NCI-H146 treated with DMSO at 0.1 percent for 48 hours (cell line): ENCODE data around the gene ST3GAL2.
"Not testable (repeated sequence)": the region's sequence is repeated elsewhere in the genome, so short reads cannot be mapped to it uniquely, and the experiment has no call there.

Experiments
- DNase-seq: peaks from one replicate; lab custom pipeline; 2025; ENCODE audit not compliant: unreplicated experiment; lab: John Stamatoyannopoulos, UW

The ST3GAL2 gene

DNA sequence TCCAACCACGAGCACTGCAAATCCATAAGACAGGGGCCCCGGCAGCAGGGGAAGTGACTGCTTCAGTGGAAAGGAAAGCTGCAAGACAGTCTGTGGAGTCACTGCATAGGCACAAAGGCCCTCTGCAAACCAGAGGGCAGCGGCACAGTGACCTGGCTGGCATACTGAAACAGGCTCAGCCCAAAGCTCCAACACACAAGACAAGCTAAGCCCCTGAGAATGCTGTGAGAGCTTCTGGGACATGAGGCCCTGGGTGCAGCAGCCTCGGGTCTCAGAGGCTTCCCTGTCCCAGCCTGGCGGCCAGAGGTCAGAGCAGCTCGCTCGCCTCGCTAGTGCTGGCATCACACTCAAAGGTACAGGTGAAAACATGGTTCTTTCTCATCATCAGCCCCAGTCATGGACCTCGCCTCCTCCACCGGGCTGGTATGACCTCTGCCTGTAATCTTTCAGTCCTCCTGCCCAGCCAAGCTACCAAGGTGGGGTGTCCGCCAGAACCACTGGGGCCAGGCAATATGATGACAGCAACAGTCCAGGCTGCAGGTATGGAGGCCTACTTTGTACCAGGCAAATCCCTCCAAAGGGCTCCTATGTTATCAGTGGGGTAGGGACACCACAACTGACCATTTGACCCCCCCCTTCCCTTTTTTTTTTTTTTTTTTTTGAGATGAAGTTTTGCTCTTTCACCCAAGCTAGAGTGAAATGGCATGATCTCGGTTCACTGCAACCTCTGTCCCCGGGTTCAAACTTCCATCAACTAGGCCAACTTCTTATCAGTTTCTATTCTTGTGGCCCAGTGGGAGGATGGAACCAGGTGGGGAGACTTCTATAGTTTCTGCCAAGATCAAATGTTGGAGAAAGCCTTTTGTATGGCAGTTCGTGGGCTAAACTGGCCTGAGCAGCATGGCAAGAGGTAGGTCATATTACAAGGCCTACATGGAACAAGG is 19.2 kb downstream of the ST3GAL2 start:
- no peak for DNase-seq

DNA sequence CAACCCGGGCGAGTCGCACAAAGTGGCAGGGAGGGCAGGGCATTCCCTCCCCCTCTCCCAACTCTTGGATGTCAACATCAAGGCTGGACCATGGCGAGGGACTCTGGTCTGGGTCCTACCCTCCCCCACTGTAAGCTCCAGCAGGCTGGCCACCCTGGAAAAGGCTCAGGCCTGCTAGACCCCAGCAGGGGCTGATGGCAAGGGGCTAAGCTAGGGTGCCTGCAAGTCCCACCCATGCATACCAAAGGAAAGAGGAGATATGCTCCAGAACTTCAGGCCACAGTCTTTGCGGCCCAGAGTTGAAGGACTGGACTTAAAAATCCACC is 19.9 kb downstream of the ST3GAL2 start:
- DNase-seq: no peak

DNA sequence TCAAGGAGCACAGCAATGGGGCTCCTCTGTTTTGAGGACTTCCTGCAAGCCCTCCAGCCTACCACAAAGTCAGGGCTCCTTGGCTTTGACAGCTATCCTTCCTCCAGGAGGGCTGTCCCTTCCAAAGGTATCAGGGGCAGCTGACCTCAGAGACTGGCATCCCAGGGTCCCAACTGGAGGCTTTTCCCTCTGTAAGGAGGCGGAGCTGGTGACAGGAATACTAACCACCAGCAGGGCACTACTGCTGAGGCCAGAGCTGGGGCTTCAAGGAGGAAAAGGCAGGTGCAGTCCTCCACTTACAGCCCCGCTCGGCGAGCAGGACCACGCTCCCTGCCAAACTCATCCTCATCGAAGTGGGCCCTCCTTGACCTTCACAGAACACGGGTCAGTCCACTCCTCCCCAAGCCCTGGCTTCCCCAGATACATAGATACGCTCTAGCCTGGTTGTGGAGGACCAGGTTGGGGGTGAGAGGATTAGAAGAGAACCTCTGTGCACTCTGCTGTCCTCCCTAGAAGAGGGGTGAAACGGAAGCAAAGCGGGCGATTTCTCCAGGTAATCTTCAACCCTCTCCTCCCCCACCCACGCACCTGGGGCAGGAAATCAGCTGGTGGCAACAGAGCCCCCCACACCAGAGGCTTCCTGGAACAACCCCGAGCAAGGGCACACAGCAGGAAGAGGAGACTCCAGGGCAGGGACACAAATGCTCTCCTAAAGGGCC is 20.5 kb downstream of the ST3GAL2 start:
- no peak for DNase-seq

DNA sequence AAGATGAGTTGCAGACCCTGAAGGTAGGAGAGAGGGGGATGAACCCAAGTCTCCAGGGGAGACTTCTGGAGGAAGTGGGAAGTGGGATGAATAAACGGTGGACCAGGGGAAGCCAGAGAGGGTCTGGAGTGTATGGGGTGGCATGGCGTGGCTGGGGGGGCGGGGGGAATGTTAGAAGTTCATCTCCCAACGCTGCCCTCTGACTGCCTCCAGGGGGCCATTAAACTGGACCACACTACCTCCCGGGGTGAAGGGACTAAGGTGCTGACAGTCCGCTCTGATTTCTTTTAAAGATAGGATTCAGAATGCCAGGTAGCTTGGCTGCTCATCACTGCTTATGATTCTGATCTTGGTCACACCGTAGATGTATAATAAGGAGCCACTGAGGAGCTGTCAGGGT is 21.2 kb downstream of the ST3GAL2 start:
- no peak for DNase-seq

DNA sequence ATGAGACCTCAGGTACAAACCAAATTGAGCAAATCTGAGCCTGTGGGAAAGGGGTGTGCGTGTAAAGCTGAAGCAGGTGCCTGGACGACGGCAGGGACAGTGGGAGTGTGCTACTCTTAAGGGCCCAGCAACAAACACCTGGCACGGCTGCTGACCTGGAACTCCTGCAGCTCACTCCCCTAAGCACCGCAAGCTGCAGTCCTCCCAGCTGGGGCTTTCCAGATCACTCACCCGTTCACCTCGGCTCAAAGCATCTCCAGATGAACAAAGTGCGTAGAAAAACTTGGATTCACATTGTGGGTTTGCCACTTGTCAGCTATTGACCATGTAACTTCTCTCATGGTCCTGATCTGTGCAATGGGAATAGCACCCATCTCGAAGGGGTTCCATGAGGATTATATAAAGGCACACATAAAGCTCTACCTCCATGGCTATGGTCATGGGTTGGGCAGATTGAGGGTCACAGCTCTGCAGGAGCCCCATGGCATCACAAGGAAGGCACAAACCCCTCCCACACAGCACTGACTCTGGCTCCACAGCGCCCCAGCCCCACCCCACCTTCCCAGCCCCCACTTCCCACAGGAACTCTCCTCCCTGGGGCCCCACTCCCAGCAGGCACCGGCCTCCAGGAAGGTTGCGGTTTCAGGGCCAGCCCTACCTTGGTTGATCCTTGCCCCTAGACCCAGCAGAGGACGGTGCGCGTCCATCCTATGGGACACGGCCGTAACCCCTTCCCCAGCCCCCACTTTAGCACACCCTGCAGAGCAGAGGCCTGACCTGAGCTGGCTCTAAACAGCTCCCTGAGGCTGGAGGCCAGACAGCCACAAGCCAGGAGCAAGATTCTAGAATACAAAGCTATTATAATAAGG is 21.9 kb downstream of the ST3GAL2 start:
- DNase-seq: no peak

DNA sequence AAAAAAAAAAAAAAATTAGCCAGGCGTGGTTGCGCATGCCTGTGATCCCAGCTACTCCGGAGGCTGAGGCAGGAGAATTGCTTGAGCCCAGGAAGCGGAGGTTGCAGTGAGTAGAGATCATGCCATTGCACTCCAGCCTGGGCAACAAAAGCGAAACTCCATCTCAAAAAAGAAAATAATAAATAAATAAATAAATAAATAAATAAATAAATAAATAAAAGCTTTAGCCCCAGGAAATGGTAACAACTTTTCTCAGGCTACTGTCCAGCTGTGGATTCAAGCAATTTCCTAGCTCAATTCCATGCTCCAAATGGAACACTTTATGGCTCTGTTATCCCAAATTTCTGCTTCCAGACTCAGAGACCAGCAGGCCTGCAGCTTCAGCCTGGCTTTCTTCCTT is 25.3 kb downstream of the ST3GAL2 start:
- DNase-seq: not testable (repeated sequence)

DNA sequence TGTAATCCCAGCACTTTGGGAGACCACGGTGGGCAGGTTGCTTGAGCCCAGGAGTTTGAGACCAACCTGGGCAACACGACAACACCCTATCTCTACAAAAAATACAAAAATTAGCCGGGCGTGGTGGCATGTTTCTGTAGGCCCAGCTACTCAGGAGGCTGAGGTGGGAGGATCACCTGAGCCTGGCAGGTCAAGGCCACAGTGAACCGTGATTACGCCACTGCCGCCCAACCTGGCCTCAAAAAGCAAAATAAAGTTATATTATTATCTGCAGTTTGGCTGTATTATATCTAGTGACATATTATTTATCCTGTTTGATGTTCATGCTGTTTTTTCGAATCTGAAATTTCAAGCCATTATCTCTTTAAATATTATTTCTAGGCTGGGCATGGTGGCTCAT is 26.5 kb downstream of the ST3GAL2 start:
- DNase-seq: no peak

DNA sequence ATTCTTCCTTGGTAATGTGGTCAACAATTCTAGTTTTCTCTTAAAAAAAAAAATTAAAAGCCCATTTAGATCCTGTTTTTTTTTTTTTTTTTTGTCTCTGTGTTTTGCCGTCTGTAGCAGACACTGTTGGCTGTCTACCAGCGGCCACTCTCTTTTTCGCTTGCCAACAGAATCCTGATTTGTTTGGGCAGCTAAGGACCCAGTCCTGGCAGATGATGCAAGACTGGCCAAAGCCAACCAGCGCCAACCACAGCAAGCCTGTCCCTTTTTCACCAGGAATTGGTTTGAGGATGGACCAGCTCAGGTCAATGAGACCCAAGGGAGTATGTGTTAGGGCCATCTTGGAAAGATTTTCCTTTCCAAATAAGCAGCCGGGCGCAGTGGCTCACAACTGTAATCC is 28.2 kb downstream of the ST3GAL2 start:
- no peak for DNase-seq

DNA sequence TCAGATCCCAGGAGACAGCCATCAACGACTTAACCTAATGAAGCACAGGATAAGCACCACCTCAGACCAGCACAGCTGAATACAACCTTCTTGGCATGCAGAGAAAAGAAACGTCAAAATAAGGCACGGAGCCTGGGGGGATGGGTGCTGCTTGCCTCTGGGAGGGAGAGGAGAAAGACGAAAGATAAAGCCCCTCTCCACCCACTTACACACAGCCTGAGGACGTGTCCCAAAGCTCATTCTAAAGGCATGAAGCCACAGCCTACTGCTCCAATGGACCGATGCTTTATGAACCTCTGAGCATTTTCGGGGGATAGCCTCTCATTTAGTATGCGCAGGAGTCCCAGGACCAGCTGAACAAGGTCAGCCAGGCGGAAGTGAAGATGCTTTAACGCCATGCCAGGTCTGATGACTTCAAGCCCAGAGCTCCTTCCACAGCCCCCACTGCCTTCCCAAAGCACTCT is 31.1 kb downstream of the ST3GAL2 start:
- DNase-seq: no peak

DNA sequence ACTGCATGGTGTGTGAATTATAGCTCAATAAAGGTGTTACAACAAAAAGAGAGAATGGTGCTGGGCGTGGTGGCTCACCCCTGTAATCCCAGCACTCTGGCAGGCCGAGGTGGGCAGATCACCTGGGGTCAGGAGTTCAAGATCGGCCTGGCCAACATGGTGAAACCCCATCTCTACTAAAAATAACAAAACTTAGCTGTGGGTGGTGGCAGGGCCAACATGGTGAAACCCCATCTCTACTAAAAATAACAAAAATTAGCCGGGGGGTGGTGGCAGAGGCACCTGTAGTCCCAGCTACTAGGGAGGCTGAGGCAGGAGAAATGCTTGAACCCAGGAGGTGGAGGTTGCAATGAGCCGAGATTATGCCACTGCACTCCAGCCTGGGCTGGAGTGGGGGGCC is 32.8 kb downstream of the ST3GAL2 start:
- not testable (repeated sequence) for DNase-seq

DNA sequence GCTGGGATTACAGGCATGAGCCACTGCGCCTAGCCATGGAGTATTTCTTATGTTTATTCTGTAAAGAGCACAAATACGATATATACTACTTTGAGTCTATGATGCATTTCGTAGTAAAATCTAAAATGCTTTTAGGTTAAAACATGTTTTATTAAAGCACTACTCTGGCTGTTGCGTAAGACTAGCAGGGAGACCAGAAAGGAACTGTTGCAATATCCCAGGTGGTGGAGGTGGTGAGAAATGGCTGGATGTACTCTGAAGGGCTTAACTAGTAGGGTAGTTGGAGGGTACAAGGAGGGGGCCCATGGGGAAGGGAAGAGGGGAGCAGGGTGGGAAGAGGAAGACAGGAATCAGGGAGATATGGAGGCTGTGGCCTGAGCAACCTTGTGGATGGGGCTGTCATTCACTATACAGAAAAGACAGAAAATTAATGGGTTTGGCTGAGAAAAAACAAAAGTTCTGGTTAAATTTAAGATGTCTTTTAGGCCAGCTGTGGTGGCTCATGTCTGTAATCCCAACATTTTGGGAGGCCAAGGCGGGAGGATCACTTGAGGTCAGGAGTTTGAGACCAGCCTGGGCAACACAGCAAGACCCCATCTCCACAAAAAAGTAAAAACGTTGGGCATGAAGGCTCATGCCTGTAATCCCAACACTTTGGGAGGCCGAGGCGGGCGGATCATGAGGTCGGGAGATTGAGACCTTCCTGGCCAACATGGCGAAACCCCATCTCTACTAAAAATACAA is 35.8 kb downstream of the ST3GAL2 start:
- DNase-seq: no peak

DNA sequence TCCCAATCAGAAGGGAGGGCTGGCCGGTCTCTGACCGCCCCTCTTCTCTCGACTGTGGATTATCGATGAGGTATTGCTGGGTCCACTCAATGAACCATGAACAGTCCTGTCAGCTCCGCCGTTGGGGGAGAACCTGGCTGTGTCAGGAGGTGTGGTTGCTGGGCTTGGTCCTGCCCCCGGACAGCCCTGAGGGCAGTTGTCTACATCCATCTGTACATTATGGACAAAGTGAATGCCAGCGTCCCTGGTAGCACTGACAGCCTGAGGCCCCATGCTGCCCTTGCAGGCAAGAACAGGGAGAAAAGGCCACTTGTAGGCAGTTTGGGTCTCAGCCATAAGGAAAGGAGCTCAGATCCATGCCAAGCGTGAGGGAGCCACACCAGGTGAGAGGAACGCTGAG is 38.9 kb downstream of the ST3GAL2 start:
- no peak for DNase-seq

DNA sequence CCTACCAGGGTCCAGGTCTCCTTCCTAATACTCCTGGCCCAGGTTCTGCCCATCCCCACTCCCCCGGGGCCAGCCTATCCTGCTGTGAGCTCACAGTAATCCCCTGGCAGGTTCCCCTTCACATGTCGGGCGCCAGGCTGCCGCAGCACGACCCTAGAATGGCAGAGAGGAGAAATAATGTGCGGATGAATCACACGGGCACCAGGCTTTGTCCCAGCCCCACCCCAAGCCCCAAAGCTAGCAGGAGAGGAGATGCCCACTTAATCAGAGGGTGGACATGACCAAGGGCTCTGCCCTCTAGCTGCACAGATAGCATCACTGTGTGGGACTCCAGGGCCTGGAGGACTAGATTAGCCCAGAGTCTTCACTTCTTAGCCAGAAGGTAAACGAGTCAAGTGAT is 39.5 kb downstream of the ST3GAL2 start:
- no peak for DNase-seq

DNA sequence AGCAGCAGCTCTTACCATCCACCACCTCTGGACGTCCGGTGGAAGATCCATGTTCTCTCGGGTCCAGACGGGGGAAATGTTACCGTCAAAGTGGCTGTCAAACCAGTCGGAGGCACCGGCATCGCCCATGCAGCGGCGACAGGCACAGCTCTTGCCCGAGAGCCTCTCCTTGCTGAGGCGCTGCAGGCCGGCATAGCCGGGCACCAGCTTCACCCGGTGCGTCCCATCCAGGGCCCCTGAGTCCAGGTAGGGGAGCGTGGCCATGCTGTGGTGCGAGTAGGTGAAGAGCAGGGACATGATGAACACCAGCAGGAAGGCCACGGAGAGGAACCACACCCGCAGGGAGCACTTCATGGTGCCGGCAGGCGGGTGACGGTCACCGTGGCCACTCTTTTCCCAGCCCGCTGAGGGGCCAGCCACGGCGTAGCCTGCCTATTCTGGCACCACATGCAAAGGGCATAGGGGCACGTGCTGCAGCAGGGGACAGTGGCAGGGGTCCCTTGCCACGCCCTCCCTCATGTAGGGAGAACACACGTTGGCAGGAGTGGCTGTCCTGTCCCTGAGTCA is 40.6 kb downstream of the ST3GAL2 start:
- DNase-seq: no peak

DNA sequence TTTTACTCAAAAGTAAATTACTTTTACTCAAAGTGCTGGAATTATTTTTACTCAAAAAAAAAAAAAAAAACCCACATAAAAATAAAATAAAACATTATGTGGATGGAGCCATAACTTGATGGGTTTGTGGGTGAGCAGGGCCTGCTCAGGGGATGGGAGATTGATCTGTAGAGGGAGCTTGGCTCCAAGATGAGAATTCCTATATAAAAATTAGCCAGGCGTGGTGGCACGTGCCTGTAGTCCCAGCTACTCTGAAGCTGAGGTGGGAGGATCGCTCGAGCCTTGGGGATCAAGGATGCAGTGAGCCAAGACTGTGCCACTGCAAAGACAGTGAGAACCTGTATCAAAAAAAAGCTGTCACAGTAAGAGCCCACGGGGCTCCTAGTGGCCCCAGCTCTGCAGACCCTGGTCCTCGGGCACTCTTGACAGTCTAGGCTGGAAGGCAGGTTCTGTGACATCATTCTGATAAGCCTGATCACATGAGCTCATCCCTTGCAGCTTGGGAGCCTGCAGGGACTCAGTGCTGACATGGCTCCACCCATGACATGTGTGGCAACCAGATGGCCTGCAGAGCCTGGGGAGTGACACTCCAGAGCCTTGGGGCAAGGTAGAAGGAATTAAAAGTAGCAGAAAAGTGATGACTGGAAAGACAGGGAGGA is 42.5 kb downstream of the ST3GAL2 start:
- DNase-seq: no peak

DNA sequence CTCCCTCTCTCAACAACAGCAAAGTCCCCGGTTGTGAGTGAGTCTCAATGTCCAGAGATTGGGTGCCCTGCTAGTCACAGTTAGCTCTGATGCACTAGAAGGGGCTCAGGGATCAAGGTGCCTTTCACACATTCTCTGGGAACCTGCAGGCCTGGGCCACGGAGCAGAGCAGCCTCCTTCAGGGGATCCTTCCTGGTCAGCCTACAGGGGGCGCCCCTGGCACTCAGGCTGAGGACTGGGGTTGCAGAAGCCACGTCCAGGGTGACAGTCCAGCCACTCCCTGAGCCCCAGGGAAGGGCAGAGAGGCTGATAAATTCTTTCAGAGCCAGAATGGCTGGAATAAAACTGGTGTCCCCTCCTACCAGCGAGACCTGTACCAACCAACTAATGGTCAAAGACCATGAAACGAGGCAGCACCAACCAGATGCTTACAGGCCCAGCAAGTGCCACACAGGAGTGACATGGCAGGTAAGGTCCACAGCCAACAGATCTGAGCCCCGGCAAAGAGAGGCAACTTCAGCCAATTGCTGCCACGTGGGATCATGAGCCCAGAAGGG is 43.5 kb downstream of the ST3GAL2 start:
- no peak for DNase-seq

DNA sequence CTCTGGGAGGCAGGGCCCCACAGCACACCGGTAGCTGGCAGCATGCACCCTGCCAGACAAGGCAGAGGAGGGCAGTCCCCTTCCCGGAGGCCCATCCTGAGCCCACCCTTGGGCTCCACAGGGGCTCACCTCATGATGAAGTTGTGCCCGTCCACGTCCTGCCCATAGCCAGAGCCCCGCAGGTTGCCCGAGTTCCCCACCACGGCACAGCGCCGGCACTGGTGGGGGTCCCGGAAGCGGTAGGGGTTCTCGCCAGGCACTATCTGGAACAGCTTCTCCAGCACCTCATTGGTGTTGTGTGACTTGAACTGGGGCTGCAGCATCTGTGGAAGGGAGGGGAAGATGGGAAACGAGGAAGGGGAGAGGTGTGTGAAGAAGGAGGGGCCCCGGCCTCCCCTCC is 44.0 kb downstream of the ST3GAL2 start:
- DNase-seq: no peak

DNA sequence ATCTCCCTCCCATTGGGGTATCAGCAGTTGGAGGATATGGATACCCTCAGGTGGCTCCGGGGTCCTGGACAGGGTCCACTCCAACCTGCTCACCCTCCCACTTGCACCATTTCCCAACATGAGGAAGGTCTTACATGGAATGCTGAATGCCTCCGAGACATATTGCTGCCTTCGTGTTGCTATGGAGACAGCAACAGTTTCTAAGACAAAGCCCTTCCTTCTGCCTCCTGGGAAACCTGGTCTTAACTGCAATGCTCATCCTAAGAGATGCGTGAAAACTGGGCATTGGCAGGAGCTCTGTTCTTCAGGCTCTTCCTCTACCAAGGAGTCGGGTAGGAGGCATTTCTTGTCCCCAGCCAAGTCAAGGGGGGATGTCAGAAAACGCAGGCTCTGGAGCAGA is 45.2 kb downstream of the ST3GAL2 start:
- DNase-seq: no peak

DNA sequence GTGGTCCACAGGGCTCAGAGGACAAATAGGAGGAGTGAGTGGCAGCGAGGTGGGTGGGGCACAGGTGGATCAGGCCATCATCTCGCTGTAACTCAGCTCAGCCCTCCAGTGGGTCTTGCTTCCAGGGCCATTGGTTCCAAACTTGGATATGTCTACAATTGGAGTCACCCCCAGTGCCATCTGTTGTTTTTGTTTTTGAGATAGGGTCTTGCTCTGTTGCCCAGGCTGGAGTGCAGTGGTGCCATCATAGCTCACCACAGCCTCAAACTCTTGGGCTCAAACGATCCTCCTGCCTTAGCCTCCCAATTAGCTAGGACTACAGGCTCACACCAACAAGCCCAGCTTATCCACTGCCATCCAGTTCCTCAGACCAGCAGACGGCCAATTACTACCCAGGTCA is 46.3 kb downstream of the ST3GAL2 start:
- no peak for DNase-seq
